DMS 273 (cell line): Measurements from ENCODE around the gene DUS2.
"Not testable (repeated sequence)": the region's sequence is repeated elsewhere in the genome, so short reads cannot be mapped to it uniquely, and the experiment has no call there.

Source experiments
- DNase-seq: peaks from one replicate; lab custom pipeline; 2025; ENCODE audit not compliant: unreplicated experiment; lab: John Stamatoyannopoulos, UW

DUS2 gene

GRCh38 chr16:68089067-68089466, 66.0 kb downstream of the DUS2 start:
- no peak for DNase-seq

DNA sequence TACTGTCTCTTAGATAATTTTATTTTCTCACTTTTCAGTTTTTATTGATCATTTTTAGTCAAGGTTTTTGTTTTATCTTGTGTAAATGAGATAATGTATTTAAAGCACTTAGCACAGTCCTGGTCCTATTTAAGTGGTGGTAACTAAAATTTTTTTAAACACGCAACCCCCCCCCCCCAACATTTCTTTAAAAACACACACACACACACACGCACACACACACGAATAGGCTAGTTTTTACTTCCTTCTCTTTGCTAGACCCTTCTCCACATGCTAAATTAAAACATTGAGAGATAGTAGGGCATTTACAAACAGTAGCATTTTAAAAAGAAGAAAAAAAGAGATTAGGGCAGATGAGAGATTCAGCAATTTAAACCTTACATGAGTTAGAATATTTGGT, 67.0 kb downstream of the DUS2 start:
- DNase-seq = no peak

- DNase-seq = no peak
Observed at GRCh38 chr16:68090533-68090932, 67.4 kb downstream of the DUS2 start.

- DNase-seq = peak; percentile 84
Observed at GRCh38 chr16:68091380-68092261, 68.5 kb downstream of the DUS2 start.

GRCh38 chr16:68092275-68092674, 69.2 kb downstream of the DUS2 start:
- DNase-seq = not testable (repeated sequence)

GRCh38 chr16:68093816-68094613, 70.9 kb downstream of the DUS2 start:
- DNase-seq = peak; percentile 21

DNA sequence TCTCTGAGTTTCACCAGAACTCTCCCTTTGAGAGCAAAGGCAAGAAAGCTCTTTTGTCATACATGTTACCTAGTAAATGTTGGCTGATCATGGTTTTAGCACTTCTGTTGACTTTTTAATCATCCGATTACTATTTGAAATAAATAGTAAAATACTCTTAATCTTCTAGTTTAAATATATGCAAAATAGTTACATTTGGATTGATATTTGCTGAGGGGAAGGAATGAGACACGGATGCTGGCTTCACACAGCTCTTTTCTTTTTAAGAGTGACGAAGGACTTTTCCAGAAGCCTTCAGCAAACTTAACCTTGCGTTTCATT, 71.5 kb downstream of the DUS2 start:
- DNase-seq = no peak

DNA sequence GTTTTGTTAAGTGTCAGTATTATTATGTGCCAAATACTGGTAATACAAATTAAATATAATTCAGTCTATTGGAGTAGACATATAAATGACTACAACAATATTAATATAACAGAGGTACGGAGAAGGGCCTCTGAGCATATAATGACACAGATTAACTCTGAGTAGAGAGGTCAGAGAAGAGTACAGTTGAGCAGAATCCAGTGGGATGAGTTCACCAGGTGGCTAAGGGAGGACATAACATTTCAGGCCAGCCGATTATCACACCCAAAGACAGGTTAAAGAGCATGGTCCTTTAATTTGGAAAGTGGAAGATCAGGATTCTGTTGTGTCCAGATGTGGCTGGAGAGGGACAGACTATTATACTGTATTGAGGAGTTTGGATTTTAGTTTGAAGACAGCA, 73.4 kb downstream of the DUS2 start:
- no peak for DNase-seq

DNA sequence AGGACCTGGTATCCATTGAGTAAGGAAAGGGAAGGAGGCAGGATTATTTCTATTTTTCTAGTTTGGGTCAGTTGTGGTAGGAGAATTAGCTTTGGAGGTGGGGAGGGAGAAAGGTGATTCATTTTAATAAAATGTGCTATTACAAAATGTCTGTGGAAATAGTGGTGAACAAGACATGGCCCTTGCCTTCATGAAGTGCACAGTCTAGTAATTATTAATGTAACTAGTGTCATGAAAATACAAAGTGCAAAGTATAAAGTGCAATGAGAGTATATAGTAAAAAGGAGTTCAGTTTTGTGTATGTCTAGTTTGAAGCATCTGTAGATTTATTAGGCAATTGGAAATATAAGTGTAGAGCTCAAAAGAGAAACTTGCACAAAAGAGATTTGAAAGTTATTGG, 74.0 kb downstream of the DUS2 start:
- no peak for DNase-seq

DNA sequence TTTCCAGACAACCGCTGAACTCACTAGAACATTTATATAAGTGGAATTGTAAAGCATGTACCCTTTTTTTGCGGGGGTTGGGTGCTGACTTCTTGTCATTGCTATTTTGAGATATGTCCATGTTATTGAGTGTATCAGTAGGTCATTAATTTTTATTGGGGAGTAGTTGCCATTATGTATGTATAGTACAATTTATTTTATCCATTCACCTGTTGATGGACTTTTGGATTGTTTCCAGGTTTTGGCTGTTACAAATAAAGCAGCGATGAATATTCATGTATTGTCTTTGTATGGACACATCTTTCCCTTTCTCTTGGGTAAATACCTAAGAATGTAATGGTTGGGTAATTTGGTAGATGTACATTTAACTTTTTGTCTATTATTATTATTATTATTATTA, 74.8 kb downstream of the DUS2 start:
- DNase-seq = no peak

DNA sequence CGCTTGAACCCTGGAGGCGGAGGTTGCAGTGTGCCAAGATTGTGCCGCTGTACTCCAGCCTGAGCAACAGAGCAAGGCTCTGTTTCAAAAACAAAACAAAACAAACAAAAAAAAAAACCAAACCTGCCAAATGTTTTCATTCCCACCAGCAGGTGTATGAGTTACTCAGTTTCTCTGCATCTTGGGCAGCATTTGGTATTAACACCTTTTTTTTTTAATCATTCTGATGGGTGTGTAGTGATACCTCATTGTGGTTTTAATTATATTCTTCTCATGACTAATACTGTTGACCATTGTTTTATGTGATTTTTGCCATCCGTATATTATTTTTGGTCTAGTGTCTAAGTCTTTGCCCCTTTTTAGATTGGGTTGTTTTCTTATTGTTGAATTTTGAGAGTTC, 77.4 kb downstream of the DUS2 start:
- DNase-seq = no peak

DNA sequence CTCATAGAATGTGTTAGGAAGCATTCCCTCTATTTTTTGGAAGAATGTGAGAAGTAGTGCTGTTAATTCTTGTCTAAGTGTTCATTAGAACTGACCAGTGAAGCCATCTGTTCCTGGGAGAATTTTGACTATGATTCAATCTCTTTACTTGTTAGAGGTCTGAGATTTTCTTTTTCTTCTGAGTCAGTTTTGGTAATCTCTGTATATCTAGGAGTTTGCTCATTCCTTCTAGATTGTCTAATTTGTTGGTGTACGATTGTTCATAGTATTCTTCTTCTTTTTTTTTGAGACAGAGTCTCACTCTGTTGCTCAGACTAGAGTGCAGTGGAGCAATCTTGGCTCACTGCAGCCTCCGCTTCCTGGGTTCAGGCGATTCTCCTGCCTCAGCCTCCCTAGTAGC, 82.5 kb downstream of the DUS2 start:
- DNase-seq = no peak

GRCh38 chr16:68107230-68107928, 84.3 kb downstream of the DUS2 start:
- DNase-seq = not testable (repeated sequence)

GRCh38 chr16:68109156-68109555, 86.1 kb downstream of the DUS2 start:
- not testable (repeated sequence) for DNase-seq

- not testable (repeated sequence) for DNase-seq
Observed at GRCh38 chr16:68110611-68111010, 87.5 kb downstream of the DUS2 start.

DNA sequence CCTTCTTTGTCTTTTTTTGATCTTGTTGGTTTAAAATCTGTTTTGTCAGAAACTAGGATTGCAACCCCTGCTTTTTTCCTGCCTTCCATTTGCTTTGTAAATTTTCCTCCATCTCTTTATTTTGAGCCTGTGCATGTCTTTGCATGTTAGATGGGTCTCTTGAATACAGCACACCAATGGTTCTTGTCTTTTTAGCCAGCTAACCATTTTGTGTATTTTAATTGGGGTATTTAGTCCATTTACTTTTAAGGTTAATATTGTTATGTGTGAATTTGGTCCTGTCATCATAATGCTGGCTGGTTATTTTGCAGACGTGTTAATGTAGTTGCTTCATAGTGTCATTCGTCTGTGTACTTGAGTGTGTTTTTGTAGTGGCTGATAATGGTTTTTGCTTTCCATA, 88.3 kb downstream of the DUS2 start:
- DNase-seq = no peak

- DNase-seq = no peak
Observed at GRCh38 chr16:68113059-68113761, 90.1 kb downstream of the DUS2 start.

- DNase-seq = peak; percentile 24
Observed at GRCh38 chr16:68113765-68114240, 90.7 kb downstream of the DUS2 start.

DNA sequence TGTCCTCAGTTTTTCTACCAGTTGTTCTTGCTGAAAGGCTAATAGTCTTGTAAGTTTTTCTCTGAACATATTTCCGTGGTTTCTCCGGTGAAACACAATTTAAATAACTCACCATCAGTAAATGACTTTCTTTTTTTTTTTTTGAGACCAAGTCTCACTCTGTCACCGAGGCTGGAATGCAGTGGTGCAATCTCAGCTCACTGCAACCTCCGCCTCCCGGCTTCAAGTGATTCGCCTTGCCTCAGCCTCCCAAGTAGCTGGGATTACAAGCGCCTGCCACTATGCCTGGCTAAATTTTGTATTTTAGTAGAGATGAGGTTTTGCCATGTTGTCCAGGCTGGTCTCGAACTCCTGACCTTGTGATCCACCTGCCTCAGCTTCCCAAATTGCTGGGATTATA, 91.9 kb downstream of the DUS2 start:
- DNase-seq = not testable (repeated sequence)

DNA sequence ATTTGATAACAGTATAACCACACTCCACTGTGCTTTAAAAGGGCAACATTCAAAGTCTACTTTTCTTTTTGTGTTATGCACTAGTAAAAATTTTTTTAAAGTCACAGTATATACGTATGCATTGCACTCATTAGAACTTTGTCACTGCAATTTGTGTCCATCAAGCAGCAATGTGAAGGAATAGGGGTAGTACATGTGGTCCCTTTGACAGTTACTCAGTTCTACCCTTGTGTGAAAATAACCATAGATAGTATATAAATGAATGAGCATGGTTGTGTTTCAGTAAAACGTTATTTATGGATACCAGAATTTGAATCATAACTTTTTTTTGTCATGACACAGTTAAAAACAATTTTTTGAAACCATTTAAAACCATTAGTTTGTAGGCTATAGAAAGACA, 92.8 kb downstream of the DUS2 start:
- DNase-seq = no peak
